ENCODE results near the gene LRRC31. TPM values are rescaled to one million over a fixed set of nuclear protein-coding genes. Genes with fewer than 3 reads are reported as not detected.

Gene LRRC31
- total RNA-seq = not detected

- 76% methylated on average over 2 of the region's 2 CpGs for WGBS
- DNase-seq (ENCODE audit: extremely low spot score) = no peak
- intact Hi-C loops (cut with DNase I) = no loop called here
- H3K27ac ChIP-seq (replicated peaks in 1 of 4) = no peak within 1 kb of the TSS
- H3K36me3 ChIP-seq = no peaks in the 10 kb centered on the region
- H3K27me3 ChIP-seq = no peaks in the 10 kb centered on the region
- no peak for TF ChIP-seq POLR2A (IDR thresholded peaks at IDR 0.05; ENCODE audit: low read depth)
- TF ChIP-seq POLR2AphosphoS5 (IDR thresholded peaks at IDR 0.05) = no peak
- no peak for TF ChIP-seq CTCF (IDR thresholded peaks at IDR 0.05)
- no peak for TF ChIP-seq EP300 (IDR thresholded peaks at IDR 0.05)
- H3K4me3 ChIP-seq = no peak within 1 kb of the TSS
- H3K9me3 ChIP-seq = no peaks in the 10 kb centered on the region
- H3K4me1 ChIP-seq = no peaks in the 10 kb centered on the region
These were observed at the start of gene LRRC31 for GRCh38 chr3:169869484-169870220. Gene LRRC31, minus strand, starts transcription at chr3:169869935. Its CDS starts 128 bp downstream, at chr3:169869807.

DNA sequence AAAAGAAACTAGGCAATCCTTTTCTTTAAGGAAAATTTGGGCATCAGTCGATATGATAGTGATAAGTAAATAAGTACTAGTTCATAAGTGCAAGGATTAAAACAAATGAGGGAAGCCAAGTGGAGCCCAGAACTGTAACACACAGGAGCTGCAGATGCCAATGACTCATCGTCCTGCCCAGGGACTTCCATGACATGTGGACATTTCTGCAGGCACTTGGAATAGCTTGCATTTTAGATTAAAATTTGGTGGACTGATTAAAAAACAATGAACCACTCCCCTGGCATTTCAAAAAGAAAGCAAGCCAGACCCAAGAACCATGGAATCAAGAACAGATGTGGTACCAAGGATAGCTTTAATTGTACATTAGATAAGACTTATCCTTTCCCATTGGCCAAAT lies 44.6 kb upstream of the LRRC31 start:
- intact Hi-C loops (cut with DNase I) = no loop called here
- Histone ChIP-seq H3K27me3 (no peaks in the 10 kb centered on the region), H3K36me3 (no peaks in the 10 kb centered on the region), H3K4me1 (no peaks in the 10 kb centered on the region), H3K4me3 (no peak overlapping the region), H3K27ac (replicated peaks in 1 of 4) (no peak overlapping the region), H3K9me3 (no peaks in the 10 kb centered on the region)
- no peak for TF ChIP-seq POLR2AphosphoS5 (IDR thresholded peaks at IDR 0.05)
- no peak for TF ChIP-seq POLR2A (IDR thresholded peaks at IDR 0.05; ENCODE audit: low read depth)
- no peak for TF ChIP-seq CTCF (IDR thresholded peaks at IDR 0.05)
- TF ChIP-seq EP300 (IDR thresholded peaks at IDR 0.05) = no peak
- no peak for DNase-seq (ENCODE audit: extremely low spot score)
- WGBS = 49% methylated on average over 2 of the region's 2 CpGs

GRCh38 chr3:169913323-169913722 lies 43.6 kb upstream of the LRRC31 start:
- no peaks in the 10 kb centered on the region for H3K4me1 ChIP-seq
- intact Hi-C loops (cut with DNase I) = no loop called here
- DNase-seq (ENCODE audit: extremely low spot score) = no peak
- H3K36me3 ChIP-seq = no peaks in the 10 kb centered on the region
- H3K27me3 ChIP-seq = peaks cover 0 to 6% (median 0%) of the 10 kb centered on the region in 4 donors
- no peak for TF ChIP-seq POLR2A (IDR thresholded peaks at IDR 0.05; ENCODE audit: low read depth)
- TF ChIP-seq POLR2AphosphoS5 (IDR thresholded peaks at IDR 0.05) = no peak
- no peak for TF ChIP-seq CTCF (IDR thresholded peaks at IDR 0.05)
- no peak for TF ChIP-seq EP300 (IDR thresholded peaks at IDR 0.05)
- no peak overlapping the region for H3K4me3 ChIP-seq
- WGBS = 88% methylated on average over 3 of the region's 3 CpGs
- no peak overlapping the region for H3K27ac ChIP-seq (replicated peaks in 1 of 4)
- no peaks in the 10 kb centered on the region for H3K9me3 ChIP-seq

DNA sequence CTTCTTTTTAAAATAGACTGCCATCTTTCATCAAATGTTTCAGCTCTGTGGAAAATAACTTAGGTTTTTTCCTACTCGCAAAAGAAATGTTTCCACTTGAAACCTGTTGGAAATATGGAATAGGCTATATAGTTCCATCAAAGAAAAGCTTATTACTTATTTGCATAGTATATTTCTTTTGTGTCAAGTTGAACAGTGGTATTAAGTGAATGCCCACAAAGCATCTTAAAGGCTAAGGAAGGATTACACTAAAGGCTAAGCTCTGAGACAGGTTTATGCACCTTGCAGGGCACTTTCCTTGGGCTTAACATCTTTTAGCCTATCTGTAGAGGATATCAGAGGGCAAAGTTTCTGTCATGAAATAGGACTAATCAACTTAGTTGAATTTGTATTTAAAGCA lies 41.5 kb upstream of the LRRC31 start, which contains the start of gene SAMD7:
Gene SAMD7, plus strand, starts transcription at position 301 of the 400 bp plus-strand sequence. CDS start 7,927 bp downstream, outside the sequence.
- Histone ChIP-seq H3K4me3 (no peak within 1 kb of the TSS), H3K9me3 (no peaks in the 10 kb centered on the region), H3K27ac (replicated peaks in 1 of 4) (no peak within 1 kb of the TSS), H3K36me3 (no peaks in the 10 kb centered on the region), H3K27me3 (peaks cover 0 to 6% (median 0%) of the 10 kb centered on the region in 4 donors), H3K4me1 (no peaks in the 10 kb centered on the region)
- TF ChIP-seq EP300 (IDR thresholded peaks at IDR 0.05) (no peak), POLR2A (IDR thresholded peaks at IDR 0.05; ENCODE audit: low read depth) (no peak), CTCF (IDR thresholded peaks at IDR 0.05) (no peak), POLR2AphosphoS5 (IDR thresholded peaks at IDR 0.05) (no peak)
- no peak for DNase-seq (ENCODE audit: extremely low spot score)
- intact Hi-C loops (cut with DNase I) = no loop called here
- WGBS = 97% methylated on average over 1 of the region's 1 CpG

Data from esophagus muscularis mucosa (tissue), 4 donors.